ENCODE measurements around the gene RAD51B.
"Not testable (repeated sequence)": the region's sequence is repeated elsewhere in the genome, so short reads cannot be mapped to it uniquely, and the experiment has no call there.

RAD51B gene

DNA sequence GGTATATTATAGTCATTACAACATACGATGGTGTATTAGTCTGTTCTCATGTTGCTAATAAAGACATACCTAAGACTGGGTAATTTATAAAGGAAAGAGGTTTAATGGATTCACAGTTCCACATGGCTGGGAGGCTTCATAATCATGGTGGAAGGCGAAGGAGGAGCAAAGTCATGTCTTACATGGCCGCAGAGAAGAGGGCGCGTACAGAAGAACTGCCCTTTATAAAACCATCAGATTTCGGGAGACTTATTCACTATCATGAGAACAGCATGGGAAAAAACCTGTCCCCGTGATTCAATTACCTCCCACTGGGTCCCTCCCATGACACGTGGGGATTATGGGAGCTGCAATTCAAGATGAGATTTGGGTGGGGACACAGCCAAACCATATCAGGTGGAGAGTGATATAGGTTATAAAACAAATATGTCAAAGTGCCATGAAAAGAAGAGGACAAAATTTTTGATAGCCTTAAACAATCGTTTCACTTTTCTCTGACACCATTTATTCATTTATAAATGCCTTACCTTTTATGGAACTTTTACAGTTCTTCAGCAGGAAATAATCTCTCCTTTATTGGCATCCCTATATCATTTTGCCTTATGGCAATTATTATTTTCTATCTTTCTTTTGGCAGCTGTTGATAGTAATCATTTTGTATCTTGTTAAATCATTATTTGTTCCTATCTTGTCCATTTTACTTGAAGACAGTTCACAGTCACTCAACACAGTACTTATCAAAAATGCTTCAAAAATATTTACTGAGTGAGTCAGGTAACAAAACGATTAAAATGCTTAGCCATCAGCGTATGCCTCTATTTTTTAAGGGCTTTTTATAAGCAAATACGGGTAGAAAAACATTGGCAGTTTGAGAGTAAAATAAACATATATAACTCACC lies 196.0 kb downstream of the RAD51B start:
- in situ Hi-C loops (cut with MboI; ENCODE audit: low sequenced_read_pairs): no loop called here

DNA sequence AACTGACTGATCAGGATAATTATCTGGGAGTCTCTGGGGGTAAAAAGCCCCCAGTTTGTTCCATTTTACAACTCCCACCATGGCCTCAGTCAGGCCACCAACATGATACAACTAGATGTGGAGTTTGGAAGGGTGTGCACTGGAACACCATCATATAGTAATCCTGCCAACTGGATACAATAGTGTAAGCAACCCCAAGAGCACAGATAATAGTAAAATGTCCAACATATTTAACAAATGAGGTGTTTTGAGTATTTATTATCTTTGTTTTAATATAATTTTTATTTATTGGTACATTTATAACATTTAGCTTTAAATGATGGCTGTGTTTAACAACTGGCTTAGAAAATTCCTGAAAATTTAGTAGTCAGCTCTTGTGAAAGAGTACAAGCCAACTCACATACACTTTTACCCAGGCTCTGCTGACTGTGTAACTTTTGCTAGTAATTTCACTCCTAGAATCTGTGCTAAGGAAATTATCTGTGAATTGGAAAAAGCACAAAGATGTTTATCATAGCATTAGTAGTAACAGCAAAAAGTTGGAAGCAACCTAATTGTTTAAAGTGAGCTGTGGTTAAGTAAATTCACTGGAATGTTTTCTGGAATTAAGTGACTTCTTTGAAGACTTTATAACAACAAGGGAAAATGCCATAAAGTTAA lies 196.8 kb downstream of the RAD51B start:
- in situ Hi-C loops (cut with MboI; ENCODE audit: low sequenced_read_pairs): no loop called here

DNA sequence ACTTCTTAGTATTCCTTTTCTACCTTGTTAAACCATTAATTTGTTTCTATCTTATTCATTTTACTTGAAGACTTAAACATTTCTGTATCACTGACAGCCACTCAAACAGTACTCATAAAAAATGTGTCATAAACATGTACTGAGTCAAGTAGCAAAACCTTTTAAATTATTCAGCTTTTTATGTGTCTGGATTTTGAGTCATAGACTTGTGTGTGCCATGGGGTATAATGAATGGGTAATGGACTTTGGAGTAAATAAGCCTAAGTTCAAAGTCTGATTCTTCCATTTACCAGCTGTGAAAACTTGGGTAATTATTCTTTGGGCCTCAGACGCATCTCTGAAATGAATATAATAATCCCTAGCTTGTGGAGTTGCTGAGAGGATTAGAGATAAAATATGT lies 199.0 kb downstream of the RAD51B start:
- in situ Hi-C loops (cut with MboI; ENCODE audit: low sequenced_read_pairs): no loop called here

DNA sequence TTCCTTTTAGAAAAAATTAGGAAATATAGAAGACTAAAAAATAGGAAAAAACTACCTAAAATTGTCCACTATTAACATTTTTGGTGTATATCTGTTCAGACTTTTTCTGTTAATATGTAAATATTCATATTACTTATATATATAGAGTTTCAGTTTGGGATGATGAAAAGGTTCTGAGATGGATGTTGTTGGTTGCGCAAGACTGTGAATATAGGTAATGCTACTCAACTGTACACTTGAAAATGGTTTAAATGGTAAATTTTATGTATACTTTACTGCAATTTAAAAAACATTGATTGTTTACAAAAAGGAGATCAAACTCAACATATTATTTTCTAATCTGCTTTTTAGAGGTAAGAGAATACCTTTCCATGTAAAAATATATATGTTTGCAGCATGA lies 200.9 kb downstream of the RAD51B start:
- in situ Hi-C loops (cut with MboI; ENCODE audit: low sequenced_read_pairs): no loop called here

DNA sequence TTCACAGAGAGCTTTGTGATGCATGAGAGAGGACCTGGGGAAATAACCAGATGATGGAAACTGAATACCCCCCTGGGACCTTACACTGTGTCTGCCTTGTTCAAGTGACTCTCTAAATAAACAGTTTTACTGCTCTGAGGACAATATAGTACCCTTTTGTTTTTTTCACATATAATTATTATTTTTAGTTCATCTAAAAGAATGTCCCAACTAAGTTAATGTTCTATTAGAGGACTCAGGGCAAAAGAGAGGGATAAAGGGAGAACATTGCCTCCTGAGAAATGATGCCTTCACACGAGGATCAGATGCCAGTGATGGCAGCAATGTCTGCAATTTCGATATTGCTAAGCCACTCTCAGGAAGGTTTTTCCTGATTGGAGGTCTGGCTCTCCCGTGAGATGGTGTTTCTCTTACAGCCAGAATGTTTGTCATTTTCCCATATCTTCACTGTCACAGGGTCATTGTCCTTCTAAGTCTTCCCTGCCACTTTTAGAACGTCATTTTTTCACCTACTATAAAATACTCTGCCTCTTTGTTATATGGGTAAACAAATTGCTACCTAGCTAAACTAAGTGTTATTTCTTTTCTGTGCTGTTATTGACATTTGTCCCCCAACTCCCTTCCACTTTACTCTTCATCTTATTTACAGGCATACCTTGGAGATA lies 201.6 kb downstream of the RAD51B start:
- in situ Hi-C loops (cut with MboI; ENCODE audit: low sequenced_read_pairs): no loop called here

DNA sequence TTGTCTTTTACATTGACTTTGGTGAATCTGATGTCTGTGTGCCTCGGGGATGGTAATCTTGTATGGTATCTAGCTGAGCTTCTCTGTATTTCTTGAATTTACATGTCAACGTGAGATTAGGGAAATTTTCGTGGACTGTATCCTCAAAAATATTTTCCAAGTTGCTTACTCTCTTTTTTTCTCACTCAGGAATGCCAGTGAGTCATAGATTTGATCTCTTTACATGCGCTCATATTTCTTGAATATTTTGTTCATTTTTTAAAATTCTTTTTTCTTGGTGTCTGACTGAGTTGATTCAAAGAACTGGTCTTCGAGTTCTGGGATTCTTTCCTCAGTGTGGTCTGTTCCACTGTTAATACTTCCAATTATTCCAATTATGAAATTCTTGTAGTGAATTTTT lies 207.7 kb downstream of the RAD51B start:
- in situ Hi-C loops (cut with MboI; ENCODE audit: low sequenced_read_pairs): no loop called here

DNA sequence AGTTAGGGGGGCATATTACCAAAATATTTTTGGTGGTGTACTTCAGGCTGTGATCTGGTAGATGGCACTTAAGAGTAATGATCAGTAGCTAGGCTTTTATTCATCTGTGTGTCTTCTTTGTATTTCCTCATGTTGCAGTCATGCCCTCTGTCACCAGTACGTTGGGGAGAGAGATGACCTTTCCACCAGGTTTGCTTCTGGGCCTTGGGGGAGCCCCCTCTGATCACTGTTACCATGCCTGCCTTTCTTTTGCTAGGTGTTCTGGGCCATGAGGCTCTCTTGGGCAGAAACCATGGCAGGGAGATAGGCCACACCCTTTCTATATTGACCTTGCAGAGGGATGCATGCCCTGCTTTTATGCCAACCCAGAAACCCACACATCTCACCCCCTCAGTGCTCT lies 208.5 kb downstream of the RAD51B start:
- in situ Hi-C loops (cut with MboI; ENCODE audit: low sequenced_read_pairs): no loop called here

DNA sequence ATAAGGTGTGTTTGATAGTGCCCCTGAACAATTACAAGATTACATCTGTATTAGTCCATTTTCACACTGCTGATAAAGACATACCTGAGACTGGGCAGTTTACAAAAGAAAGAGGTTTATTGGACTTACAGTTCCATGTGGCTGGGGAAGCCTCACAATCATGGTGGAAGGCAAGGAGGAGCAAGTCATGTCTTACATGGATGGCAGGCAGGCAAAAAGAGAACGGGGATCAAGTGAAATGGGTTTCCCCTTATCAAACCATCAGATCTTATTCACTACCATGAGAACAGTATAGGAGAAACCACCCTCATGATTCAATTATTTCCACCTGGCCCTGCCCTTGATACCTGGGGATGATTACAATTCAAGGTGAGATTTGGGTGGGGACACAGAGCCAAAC lies 211.4 kb downstream of the RAD51B start:
- in situ Hi-C loops (cut with MboI; ENCODE audit: low sequenced_read_pairs): not testable (repeated sequence)

DNA sequence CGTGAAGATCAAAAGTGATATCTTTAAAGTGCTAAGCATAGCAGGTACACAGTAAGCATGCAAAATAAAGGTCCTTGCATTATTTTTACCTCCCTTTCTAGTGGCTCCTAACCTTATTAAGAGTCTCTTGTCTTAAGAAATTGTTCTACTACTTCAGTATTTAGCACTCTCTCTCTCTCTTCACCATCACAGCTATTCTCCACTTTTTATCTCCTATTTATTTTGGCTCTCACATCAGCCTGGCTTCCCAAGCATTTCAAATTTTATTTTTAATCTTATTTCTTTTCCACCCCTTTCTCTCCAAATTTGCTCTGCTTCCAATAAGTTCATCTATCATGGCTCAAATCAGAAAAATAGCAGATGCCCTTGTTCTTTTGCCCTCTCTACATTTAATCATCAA lies 212.6 kb downstream of the RAD51B start:
- in situ Hi-C loops (cut with MboI; ENCODE audit: low sequenced_read_pairs): no loop called here

DNA sequence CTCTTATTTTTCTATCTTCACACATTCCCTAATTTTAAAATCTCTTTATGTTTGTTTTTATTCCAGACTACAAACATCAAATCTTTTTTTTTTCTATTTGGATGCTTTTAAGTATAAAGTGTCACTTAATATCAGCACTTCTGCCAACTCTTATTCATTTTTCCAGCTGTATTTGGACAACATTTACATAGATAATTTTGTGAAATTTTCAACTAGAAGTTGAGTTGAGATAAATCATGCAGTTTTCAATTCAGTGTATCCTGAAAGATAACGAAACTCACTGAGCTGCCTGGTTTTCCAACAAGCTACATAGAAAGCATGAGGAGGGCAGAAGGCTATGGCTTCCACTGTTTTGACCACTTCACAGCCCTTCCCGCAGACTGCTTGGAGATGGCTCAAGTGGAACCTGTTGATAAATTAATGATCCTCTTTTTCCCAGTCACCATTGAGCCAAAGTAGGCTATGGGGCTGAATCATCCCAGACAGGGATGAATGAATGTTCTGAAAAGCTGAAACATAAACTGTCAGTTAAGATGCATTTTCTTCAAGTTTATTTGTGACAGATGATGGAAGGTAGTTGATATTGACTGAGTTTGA lies 213.9 kb downstream of the RAD51B start:
- in situ Hi-C loops (cut with MboI; ENCODE audit: low sequenced_read_pairs): no loop called here

DNA sequence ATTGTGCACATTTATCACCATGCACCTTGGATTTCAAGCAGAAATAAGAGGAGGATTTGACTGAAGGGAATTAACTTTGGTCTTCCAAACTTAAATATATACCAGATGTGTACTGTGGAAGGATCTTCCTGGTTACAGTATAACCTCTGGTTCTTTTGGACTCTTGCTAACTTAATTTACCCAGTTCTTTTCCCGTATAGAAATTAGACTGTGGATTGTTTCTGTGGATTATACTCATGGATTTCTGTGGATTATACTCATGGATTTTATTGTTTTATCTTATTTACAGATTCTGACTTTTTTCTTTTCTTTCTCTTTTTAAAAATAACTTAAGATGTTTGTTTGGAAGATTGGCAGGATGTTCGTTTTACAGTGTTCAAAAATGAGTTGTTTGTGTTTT lies 215.3 kb downstream of the RAD51B start:
- in situ Hi-C loops (cut with MboI; ENCODE audit: low sequenced_read_pairs): no loop called here

DNA sequence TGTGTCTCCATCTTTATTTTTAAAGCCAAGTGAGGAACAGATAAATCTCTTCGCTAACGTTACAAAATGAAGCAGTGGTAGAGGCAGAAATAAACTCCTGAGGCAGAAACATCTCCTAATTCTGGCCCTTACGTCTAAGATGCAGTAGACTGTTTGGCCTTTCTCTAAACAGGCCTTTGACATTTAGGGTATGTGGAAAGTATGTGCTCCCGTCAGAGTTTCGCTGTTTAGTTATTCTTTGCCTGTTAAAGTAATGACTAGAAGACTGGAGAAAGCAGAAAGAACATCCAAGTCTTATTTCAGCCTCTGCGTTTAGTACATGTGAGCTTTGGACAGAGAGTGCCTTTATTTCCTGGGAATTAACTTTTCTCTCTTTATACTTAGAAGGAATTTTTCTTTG lies 216.6 kb downstream of the RAD51B start:
- in situ Hi-C loops (cut with MboI; ENCODE audit: low sequenced_read_pairs): no loop called here

DNA sequence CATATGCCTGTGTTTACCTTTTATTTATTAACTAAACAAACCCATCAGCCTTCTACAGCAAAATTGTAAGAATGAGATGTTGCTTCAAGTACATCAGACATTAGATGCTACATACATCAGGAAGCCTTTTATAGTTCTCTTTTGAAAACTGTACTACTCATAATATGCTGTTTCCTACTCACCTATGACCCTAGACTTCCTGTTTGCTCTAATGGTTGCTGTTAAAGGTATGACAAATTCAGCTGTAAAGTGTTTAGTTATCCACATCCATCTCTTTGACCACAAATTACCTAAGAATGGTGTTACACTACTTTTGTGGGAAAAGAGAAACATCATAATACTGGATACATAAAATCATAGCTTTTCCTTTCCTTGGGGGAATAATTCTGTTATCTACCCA lies 220.0 kb downstream of the RAD51B start:
- in situ Hi-C loops (cut with MboI; ENCODE audit: low sequenced_read_pairs): no loop called here

DNA sequence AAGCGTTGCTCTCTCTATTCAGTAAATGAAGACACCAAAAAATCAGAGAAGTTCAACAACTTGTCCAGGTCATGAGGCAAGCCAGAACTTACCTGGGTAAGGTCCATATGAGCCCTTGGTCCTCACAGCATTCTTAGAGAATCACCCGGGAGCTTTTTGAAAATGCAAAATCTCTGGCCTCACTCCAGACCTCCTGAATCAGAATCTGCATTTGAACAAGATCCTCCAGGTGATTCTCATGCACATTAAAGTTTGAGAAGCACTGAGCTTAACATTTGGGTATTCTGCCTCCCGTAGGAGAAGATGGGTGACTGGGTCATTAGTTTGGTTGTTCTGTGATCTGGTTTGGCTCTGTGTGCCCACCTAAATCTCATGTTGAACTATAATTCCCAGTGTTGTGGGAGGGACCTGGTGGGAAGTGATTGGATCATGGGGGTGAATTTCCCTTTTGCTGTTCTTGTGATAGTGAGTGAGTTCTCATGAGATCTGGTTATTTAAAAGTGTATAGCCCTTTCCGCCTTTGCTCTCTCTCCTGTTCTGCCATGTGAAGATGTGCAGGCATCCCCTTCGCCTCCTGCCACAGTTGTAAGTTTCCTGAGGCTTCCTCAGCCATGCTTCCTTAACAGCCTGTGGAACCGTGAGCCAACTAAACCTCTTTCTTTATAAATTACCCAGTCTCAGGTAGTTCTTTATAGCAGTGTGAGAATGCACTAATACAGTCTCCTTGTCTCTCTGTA lies 221.2 kb downstream of the RAD51B start:
- in situ Hi-C loops (cut with MboI; ENCODE audit: low sequenced_read_pairs): no loop called here

DNA sequence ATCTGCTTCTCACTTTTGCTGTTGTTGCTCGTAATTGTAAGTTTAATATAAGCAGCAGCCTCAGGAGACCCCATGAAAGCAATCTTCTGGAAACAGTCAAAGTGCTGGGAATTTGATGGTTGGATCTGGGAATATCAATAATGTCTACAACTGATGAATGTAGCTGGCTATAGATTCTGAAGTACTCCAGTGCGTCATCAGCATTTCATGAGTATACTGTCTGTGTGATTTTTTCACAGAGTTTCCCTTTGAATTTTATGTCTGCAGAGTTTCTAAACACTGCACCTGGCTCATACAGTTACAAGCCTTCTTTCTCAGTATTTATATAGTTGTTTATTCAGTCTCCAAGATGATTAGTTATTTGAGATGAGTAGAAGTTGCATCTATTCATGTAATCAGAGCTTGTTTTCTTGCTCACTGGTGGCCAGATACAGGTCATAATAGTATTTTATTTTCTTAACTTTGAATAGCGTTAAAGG lies 222.3 kb downstream of the RAD51B start:
- in situ Hi-C loops (cut with MboI; ENCODE audit: low sequenced_read_pairs): no loop called here

DNA sequence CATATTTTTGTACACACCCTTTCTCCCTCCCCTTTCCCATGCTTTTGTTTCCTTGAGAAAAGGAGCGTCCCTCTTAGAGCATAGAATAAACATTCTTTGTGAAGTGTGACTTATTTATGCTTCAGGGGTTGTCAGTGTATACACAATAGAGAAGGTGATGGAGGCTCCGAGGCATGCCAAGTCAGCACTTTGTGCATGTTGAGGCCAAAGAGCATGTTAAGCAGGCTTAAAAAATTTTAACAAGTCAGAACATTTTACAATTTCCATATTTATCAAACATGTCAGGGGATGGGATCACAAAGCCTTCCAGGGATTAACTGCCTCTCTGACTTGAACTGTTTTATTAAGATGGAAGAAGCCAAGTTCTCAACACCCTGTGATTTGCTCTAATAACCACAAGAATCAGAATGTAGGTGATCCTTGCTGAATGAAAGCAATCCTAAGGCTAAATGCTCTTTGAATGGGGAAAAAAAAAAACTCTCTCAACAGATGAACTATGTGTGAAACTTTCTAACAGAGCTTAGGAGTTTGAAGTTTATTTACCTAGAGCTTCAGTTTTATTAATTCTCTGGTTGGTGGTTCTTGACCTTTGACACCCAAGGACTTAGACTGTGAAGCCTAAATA lies 223.1 kb downstream of the RAD51B start:
- in situ Hi-C loops (cut with MboI; ENCODE audit: low sequenced_read_pairs): no loop called here

DNA sequence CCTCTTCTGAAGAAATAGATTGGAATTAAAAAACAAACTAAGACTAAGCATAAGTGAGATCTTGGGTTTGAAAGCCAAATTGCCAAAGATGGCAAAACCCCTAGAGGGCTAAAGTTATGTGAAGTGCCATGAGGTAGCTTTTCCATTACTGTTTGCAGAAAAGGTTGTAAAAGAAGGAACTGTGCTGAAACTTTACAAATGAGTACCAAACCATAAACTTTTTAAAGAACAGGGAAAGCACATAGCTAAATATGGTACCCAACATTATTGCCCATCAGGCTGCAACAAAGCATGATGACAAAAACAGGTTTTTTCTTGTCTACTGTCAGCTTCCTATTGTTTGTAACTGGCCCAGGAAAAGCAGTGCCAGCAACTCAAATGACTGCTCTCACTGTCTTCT lies 224.2 kb downstream of the RAD51B start:
- in situ Hi-C loops (cut with MboI; ENCODE audit: low sequenced_read_pairs): no loop called here

DNA sequence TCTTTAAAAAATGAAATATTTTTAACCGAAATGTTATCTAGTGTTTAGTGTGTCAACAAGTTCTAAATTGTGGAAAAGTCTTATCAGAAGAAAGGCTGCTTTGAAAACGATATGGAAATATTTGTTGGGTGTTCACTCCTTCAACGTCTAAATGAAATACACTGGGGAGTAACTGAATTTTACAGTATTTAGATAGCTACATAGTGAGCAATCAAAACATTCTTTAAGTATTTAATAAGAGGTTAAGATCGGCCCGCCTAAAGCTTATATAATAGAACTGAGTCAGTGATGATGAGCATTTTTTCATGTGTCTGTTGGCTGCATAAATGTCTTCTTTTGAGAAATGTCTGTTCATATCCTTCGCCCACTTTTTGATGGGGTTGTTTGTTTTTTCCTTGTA lies 228.3 kb downstream of the RAD51B start:
- in situ Hi-C loops (cut with MboI; ENCODE audit: low sequenced_read_pairs): no loop called here

DNA sequence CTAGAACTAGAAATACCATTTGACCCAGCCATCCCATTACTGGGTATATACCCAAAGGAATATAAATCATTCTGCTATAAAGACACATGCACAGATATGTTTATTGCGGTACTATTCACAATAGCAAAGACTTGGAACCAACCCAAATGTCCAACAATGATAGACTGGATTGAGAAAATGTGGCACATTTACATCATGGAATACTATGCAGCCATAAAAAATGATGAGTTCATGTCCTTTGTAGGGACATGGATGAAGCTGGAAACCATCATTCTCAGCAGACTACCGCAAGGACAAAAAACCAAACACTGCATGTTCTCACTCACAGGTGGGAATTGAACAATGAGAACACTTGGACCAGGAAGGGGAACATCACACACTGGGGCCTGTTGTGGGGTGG lies 229.2 kb downstream of the RAD51B start:
- in situ Hi-C loops (cut with MboI; ENCODE audit: low sequenced_read_pairs): not testable (repeated sequence)

DNA sequence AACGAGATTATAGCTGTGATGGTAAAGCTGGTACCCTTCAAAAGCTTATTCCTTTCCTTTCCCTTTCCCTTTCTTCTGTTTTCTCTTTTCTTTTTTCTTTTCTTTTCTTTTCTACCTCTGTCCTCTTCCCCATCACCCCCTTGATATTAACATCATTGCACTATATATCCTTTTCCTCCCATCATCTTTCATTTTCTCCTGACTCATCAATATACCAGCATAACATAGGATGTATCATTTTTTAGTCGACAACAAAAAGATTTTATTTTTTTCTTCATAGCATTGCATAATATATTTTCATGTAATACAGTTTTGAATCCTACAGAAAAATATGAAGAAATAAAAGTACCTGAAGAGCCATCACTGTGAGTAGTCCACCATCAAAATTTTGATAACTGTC lies 230.6 kb downstream of the RAD51B start:
- in situ Hi-C loops (cut with MboI; ENCODE audit: low sequenced_read_pairs): no loop called here
